Stimulated activated CD8-positive, alpha-beta memory T cell treated with anti-CD3 and anti-CD28 coated beads, Interleukin-4, amount 100 ng/mL, for 48 hours (primary cell): ENCODE measurements around the gene SLC11A1.

Source experiments
- DNase-seq: peaks from one replicate; pipeline ENCODE4 v3.0.0-alpha.2; 2020

The SLC11A1 gene

GRCh38 chr2:218438596-218438995 is 56.5 kb downstream of the SLC11A1 start:
- DNase-seq = no peak

GRCh38 chr2:218444692-218445357 is 62.8 kb downstream of the SLC11A1 start:
- no peak for DNase-seq

- DNase-seq = no peak
These were observed 63.5 kb downstream of the SLC11A1 start for GRCh38 chr2:218445602-218446001.
